Activated T-cell treated with anti-CD3 and anti-CD28 coated beads, Interleukin-2, amount 50 U/mL, for 4 hours (primary cell): ENCODE results near the gene LIN9. TPM values are rescaled to one million over a fixed set of nuclear protein-coding genes. Genes with fewer than 3 reads are reported as not detected.

Experiments used
- ATAC-seq, 2 donors: fragments of 200-7000 bp; cut with Tn5 transposase; one replicate each; pipeline ENCODE4 v1.10.0; 2021
- DNase-seq: peaks from one replicate; pipeline ENCODE4 v3.0.0-alpha.2; 2020
- H3K27me3 Mint-ChIP-seq: one replicate; pipeline ENCODE4 v1.8.0; 2021; ENCODE audit warnings: low read depth, mixed read lengths
- H3K36me3 Mint-ChIP-seq: one replicate; pipeline ENCODE4 v1.8.0; 2022; ENCODE audit warnings: mixed read lengths; ENCODE audit not compliant: insufficient read depth
- H3K4me1 Mint-ChIP-seq: one replicate; pipeline ENCODE4 v1.8.0; 2021; ENCODE audit warnings: low read depth, mixed read lengths
- H3K4me3 Mint-ChIP-seq: one replicate; pipeline ENCODE4 v1.8.0; 2021; ENCODE audit warnings: mild to moderate bottlenecking, moderate library complexity, mixed read lengths
- H3K9me3 Mint-ChIP-seq: one replicate; pipeline ENCODE4 v1.8.0; 2021; ENCODE audit warnings: mixed read lengths
- total RNA-seq, 3 donors: library from RNA; stranded (reverse); gene quantifications; one replicate each; pipeline ENCODE4 v1.2.1, GENCODE V29; 2021

LIN9 gene
- total RNA-seq, 3 donors from 2014 or later: 7.5 to 8.6 (median 8.3) TPM

DNA sequence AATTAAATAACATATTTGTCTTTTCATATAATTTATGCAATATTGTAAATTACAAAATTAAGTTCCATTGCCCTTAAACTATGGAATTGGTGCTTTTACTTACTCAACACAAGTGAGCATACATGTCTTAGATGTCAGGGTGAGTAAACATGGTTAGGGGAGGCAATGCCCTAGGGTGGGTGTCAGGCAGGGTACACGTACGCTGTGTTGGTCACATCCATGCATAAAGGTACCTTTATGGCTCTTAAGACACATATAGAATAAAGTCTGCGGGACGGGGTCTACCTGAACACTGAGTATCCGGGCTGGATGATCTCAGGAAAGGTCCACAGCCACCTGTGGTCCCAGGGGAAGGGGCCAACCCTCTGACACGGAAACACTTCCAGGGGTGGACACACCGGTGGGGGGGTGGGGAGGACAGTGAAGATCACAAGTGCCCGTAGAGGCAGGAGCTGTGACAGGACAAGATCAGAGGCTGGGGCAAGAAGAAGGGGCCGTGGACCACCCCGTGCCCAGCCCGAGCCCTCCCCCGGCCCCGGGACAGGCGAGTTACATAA, 720 bp downstream of the LIN9 start:
- no peaks in the 10 kb centered on the region for H3K9me3 Mint-ChIP-seq
- peak; percentile 5 for DNase-seq
- peak overlapping the region; percentile 90 for H3K4me3 Mint-ChIP-seq
- H3K27me3 Mint-ChIP-seq: peaks cover 15% of the 10 kb centered on the region
- peaks cover under 1% of the 10 kb centered on the region for H3K36me3 Mint-ChIP-seq
- peaks cover 10% of the 10 kb centered on the region for H3K4me1 Mint-ChIP-seq
- ATAC-seq: no peak

DNA sequence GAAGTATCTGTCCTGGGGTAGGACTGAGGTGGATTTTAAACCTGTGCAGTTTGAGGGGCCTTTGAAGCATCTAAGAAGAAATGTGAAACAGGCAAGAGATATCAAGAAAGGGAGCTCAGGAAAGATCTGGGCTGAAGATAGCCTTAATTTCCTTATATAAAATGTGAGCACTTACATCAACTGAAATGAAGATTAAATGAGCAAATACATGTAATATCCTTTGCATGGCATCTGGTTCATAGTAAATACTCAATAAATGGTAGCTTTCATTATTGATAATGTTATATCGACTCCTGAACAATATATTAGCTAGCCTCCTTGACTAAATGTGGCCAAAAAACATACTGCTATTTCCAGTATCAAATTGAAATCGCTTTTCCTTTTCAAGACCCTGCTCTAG, 2.5 kb downstream of the LIN9 start:
- peaks cover 12% of the 10 kb centered on the region for H3K4me1 Mint-ChIP-seq
- no peak overlapping the region for H3K4me3 Mint-ChIP-seq
- DNase-seq: no peak
- no peaks in the 10 kb centered on the region for H3K9me3 Mint-ChIP-seq
- H3K27me3 Mint-ChIP-seq: peaks cover 9% of the 10 kb centered on the region
- H3K36me3 Mint-ChIP-seq: peaks cover 3% of the 10 kb centered on the region
- no peak for ATAC-seq

DNA sequence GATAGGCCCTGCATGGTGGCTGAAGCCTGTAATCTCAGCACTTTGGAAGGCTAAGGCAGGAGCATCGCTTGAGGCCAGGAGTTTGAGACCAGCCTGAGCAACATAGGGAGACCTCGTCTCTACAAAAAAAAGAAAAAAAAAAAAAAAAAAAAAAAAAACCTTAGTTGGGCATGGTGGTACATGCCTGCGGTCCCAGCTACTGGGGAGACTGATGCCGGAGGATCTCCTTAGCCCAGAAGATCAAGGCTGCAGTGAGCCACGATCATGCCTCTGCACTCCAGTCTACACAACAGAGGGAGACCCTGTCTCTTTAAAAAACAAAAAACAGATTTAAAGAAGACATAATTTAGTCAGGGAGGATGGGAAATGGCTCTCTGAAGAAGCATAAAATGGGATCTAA, 3.8 kb downstream of the LIN9 start:
- peaks cover 11% of the 10 kb centered on the region for H3K4me1 Mint-ChIP-seq
- ATAC-seq: no peak
- DNase-seq: no peak
- H3K27me3 Mint-ChIP-seq: peaks cover 5% of the 10 kb centered on the region
- no peak overlapping the region for H3K4me3 Mint-ChIP-seq
- H3K9me3 Mint-ChIP-seq: no peaks in the 10 kb centered on the region
- H3K36me3 Mint-ChIP-seq: peaks cover 6% of the 10 kb centered on the region

DNA sequence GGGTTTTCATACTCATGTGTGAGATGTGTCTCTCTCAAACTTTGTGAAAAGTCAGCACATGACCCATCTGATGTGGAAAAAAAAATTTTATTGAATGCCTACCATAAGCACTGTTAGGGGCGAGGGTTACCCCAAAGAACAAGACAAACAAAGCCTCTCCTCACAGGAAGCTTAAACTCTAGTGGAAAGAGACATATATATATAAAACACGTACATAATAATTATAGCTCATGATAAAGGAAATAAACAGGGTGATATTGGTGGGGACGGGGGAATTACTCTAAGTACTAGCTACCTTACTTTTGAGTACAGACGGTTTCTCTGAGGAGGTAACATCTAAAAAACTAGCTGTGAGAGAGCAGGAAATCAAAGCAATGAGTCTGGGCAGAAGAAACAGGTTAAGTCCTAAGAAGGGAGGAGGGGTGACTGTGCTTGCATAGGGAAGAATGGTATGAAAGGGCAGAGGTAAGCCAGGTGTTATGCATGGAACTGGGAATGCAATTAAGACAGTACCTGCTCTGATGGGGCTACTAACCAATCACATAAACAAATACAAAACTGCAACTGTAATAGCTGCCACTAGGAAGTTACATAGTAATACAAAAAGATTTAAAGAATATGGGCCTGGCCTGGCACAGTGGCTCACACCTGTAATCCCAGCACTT, 4.5 kb downstream of the LIN9 start:
- Mint-ChIP-seq H3K27me3 (no peaks in the 10 kb centered on the region), H3K4me3 (no peak overlapping the region), H3K4me1 (peaks cover 5% of the 10 kb centered on the region), H3K9me3 (no peaks in the 10 kb centered on the region), H3K36me3 (peaks cover 6% of the 10 kb centered on the region)
- DNase-seq (no peak), ATAC-seq (no peak)

DNA sequence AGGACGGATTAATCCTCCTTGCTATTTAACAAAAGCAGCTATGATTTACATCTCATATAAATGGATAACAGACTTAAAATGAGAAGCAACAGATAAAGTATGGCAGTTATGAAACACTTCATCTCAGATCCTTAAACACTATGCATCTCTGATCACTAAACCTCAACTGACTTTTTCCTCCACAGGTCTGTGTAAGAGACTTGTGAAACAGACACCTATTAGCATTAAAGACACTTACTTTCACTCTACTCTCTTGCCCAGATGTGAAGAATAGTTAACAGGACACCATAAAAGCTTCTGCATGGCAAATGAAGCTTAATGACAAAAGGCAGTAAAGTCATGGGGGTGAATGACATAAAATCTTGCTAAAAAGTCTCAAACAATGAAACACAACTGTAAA, 6.2 kb downstream of the LIN9 start:
- peaks cover 2% of the 10 kb centered on the region for H3K4me1 Mint-ChIP-seq
- no peaks in the 10 kb centered on the region for H3K27me3 Mint-ChIP-seq
- peaks cover 9% of the 10 kb centered on the region for H3K36me3 Mint-ChIP-seq
- no peaks in the 10 kb centered on the region for H3K9me3 Mint-ChIP-seq
- no peak overlapping the region for H3K4me3 Mint-ChIP-seq
- no peak for DNase-seq
- no peak for ATAC-seq

DNA sequence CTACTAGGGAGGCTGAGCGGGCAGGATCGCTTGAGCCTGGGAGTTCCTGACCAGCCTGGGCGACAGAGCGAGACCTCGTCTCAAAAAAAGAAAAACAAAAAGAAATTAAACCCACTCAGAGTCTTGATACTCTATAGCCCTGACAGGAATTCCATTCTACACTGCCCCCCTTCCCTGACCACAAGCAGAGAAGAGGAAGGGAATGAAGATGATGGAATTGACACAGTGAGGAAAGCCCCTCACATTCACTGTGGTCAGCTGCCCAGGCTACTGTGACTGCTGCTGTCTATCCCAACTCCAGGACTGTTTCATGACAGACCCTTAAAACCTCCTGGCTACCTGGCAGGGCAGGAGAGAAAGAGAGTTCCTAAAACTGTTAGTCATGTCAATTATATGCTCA, 12.1 kb downstream of the LIN9 start:
- H3K4me1 Mint-ChIP-seq: no peaks in the 10 kb centered on the region
- no peaks in the 10 kb centered on the region for H3K27me3 Mint-ChIP-seq

GRCh38 chr1:226293553-226293920, 15.4 kb downstream of the LIN9 start:
- Mint-ChIP-seq H3K36me3 (peaks cover 22% of the 10 kb centered on the region), H3K4me1 (no peaks in the 10 kb centered on the region), H3K4me3 (no peak overlapping the region), H3K9me3 (no peaks in the 10 kb centered on the region), H3K27me3 (no peaks in the 10 kb centered on the region)
- ATAC-seq (no peak), DNase-seq (no peak)

More for the DNA sequence above, 12.1 kb downstream of the LIN9 start:
- Mint-ChIP-seq H3K9me3 (no peaks in the 10 kb centered on the region), H3K4me3 (no peak overlapping the region), H3K36me3 (peaks cover 26% of the 10 kb centered on the region)
- no peak for DNase-seq
- ATAC-seq: no peak

DNA sequence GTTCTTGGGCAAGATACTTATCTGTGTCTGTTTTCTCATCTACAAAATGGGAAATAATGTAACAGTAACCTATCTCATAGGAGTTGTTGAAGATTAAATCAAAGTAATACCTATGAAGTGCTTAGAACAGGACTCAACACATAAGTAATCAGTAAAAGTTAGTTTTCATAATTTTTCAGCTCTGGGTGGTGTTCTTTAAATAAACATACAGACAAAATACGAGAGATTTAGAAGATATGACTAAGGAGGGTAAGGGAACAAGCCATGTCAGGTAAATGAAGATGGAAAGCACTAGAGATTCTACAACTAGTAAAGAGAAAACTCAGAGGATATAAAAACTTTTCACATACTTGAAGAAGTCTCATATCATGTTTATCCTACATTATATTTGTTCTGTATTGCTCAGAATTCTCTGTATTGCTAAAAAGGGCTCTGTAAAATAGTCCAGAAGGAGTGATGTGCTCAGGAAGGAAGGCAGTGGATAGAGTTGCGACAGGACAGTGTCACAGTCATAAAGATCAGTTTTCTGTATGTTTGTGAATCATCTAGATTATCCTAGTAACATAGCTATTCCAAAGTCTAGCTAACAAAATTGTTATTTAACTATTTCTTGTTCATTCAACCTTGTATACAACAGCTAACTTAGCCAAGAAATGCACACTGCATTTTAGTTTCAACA, 16.0 kb downstream of the LIN9 start:
- Mint-ChIP-seq H3K4me3 (no peak overlapping the region), H3K9me3 (no peaks in the 10 kb centered on the region), H3K27me3 (no peaks in the 10 kb centered on the region), H3K4me1 (no peaks in the 10 kb centered on the region), H3K36me3 (peaks cover 23% of the 10 kb centered on the region)
- DNase-seq (no peak), ATAC-seq (no peak)

DNA sequence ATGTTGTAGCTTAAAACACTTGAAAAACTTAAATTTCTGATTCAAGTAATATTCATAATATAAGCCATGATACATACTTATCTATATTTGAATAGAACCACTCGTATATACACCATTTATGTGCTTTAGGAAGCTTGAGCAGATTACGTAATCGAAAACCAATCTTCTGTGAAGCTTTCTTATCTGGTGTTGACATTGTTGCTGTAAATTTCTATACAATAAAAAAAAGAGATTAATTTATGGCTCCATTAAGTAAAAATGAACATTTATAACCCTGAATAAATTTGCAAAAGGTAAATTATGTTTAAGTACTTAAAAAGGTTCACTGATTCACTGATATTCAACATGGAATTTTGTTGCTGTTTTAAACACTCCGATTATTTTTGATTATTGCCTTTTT, 21.4 kb downstream of the LIN9 start:
- H3K4me3 Mint-ChIP-seq: no peak overlapping the region
- no peaks in the 10 kb centered on the region for H3K9me3 Mint-ChIP-seq
- ATAC-seq (no peak), DNase-seq (no peak)
- H3K36me3 Mint-ChIP-seq: peaks cover 10% of the 10 kb centered on the region
- H3K27me3 Mint-ChIP-seq: no peaks in the 10 kb centered on the region
- H3K4me1 Mint-ChIP-seq: no peaks in the 10 kb centered on the region

DNA sequence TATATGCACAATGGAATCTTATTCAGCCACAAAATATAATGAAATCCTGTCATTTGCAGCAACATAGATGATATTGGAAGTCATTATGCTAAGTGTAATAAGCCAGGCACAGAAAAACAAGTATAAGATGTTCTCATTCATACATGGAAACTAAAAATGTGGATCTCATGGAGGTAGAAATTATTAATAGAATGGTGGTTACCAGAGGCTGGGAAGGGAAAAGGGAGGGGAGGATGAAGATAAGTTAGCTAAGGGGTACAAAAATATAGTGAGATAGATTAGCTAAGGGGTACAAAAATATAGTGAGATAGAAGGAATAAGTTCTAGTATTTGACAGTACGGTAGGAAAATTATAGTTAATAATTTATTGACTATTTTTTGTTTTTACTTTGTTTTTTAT, 27.9 kb downstream of the LIN9 start:
- DNase-seq (no peak), ATAC-seq (no peak)
- Mint-ChIP-seq H3K4me1 (no peaks in the 10 kb centered on the region), H3K9me3 (no peaks in the 10 kb centered on the region), H3K4me3 (no peak overlapping the region), H3K36me3 (peaks cover 9% of the 10 kb centered on the region), H3K27me3 (no peaks in the 10 kb centered on the region)

DNA sequence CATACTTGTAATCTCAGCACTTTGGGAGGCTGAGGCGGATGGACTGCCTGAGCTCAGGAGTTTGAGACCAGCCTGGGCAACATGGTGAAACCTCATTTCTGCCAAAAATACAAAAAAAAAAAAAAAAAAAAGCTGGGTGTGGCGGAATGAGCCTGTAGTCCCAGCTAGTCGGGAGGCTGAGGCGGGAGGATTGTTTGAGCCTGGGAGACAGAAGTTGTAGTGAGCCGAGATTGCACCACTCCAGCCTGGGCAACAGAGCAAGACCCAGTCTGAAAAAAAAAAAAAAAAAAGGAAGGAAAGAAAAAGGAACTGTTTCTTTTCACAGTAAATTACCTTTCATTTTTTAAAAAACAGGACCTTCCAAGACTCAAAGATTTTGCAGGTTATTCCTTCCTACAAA, 29.5 kb downstream of the LIN9 start:
- DNase-seq: no peak
- peaks cover 8% of the 10 kb centered on the region for H3K36me3 Mint-ChIP-seq
- H3K4me3 Mint-ChIP-seq: no peak overlapping the region
- H3K4me1 Mint-ChIP-seq: no peaks in the 10 kb centered on the region
- no peak for ATAC-seq
- H3K9me3 Mint-ChIP-seq: no peaks in the 10 kb centered on the region
- H3K27me3 Mint-ChIP-seq: no peaks in the 10 kb centered on the region

DNA sequence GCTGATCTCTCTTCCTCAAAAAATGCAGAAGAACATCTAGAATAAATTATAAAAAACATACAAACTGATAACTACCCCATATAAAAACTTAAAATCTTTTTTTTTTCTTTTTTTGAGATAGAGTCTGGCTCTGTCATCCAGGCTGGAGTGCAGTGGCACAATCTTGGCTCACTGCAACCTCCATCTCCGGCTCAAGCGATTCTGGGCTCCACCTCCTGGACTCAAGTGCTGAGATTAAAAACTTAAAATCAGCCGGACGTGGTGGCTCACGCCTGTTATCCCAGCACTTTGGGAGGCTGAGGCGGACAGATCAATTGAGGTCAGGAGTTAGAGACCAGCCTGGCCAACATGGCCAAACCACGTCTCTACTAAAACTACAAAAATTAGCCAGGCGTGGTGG, 31.1 kb downstream of the LIN9 start:
- ATAC-seq (no peak), DNase-seq (no peak)
- Mint-ChIP-seq H3K27me3 (no peaks in the 10 kb centered on the region), H3K4me3 (no peak overlapping the region), H3K36me3 (peaks cover 8% of the 10 kb centered on the region), H3K9me3 (no peaks in the 10 kb centered on the region), H3K4me1 (no peaks in the 10 kb centered on the region)

GRCh38 chr1:226276987-226277386, 32.0 kb downstream of the LIN9 start:
- no peak for ATAC-seq
- H3K4me1 Mint-ChIP-seq: no peaks in the 10 kb centered on the region
- H3K4me3 Mint-ChIP-seq: no peak overlapping the region
- no peak for DNase-seq
- H3K9me3 Mint-ChIP-seq: no peaks in the 10 kb centered on the region
- H3K36me3 Mint-ChIP-seq: peaks cover 6% of the 10 kb centered on the region
- no peaks in the 10 kb centered on the region for H3K27me3 Mint-ChIP-seq

DNA sequence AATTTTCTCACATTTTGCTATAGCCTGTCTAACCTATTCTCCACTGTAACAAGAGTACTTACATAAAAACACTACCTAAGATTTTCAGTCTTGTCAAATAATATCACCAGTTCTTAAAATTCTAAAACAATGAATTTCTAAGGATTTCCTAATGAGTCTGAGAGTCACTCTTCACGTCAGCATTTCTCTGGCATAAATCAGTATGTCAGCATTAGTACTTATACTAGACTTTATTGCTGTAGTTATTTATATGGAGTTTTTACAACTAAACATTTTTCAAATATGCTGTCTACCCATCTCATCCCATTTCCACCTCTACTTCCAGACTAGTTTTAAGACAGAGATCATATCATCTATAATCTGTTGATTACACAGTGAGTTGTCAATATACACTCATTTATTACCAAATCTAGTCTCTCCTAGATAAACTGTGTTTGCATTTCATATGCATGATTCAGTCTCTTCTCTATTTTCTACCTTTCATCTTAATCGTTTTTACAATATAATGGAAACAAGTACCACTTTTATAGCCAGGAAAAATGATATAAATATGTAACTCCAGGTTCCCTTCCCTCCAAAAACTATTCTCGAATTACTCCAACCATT, 32.8 kb downstream of the LIN9 start:
- H3K9me3 Mint-ChIP-seq: no peaks in the 10 kb centered on the region
- ATAC-seq (no peak), DNase-seq (no peak)
- no peaks in the 10 kb centered on the region for H3K27me3 Mint-ChIP-seq
- H3K4me1 Mint-ChIP-seq: no peaks in the 10 kb centered on the region
- peaks cover 6% of the 10 kb centered on the region for H3K36me3 Mint-ChIP-seq
- no peak overlapping the region for H3K4me3 Mint-ChIP-seq

- H3K27me3 Mint-ChIP-seq: no peaks in the 10 kb centered on the region
- peaks cover 6% of the 10 kb centered on the region for H3K36me3 Mint-ChIP-seq
- DNase-seq (no peak), ATAC-seq (no peak)
- H3K4me3 Mint-ChIP-seq: no peak overlapping the region
- H3K4me1 Mint-ChIP-seq: no peaks in the 10 kb centered on the region
- H3K9me3 Mint-ChIP-seq: no peaks in the 10 kb centered on the region
Observed at GRCh38 chr1:226274138-226274537, 34.8 kb downstream of the LIN9 start.
